ENCODE results near the gene PRRT3. TPM values are rescaled to one million over a fixed set of nuclear protein-coding genes. Genes with fewer than 3 reads are reported as not detected.

PRRT3 gene
- total and polyA plus RNA-seq, 2 of the 13 experiments (the other 11 are each of a cell fraction or from before 2014, with no cell fraction given) = 0.22 to 0.44 TPM

- 0% methylated on average over 2 of the region's 5 CpGs for WGBS (ENCODE audit: low lambda C conversion rate)
- peak overlapping the region; percentile 97 for H3K4me2 ChIP-seq (ENCODE audit: low read depth, low read length)
- POLR2A ChIA-PET = interaction anchor here (0.7 to 9.3 kb wide), 19 partner anchors 8 to 499 kb away, joined by 3 to 298 read pairs (median 5); partner anchors contain the start of genes ARPC4, CIDEC, CRELD1 and IL17RC
- H3K4me3 ChIP-seq (replicated peaks in 1 of 3; ENCODE audit: insufficient read depth in 1 of 3, low read depth in 2 of 3, low read length in 3 of 3) = peak overlapping the region; percentile 76 to 92 (median 89)
- peaks cover 5 to 7% of the 10 kb centered on the region in 2 experiments for H3K36me3 ChIP-seq (replicated peaks in 1 of 2; ENCODE audit: control insufficient read depth in 1 of 2, insufficient read depth in 2 of 2, low read length in 2 of 2)
- H2AFZ ChIP-seq (ENCODE audit: low read length) = peak overlapping the region; percentile 31
- no peak for DNase-seq (ENCODE audit: low spot score)
- in situ Hi-C loops (cut with HindIII; ENCODE audit: extremely low pct_ligation_motif_present, low pct_unique_long_range_greater_than_20kb) = no loop called here
- intact Hi-C loops (cut with micrococcal nuclease; ENCODE audit: unreplicated experiment) = loop anchor here (5.0 kb wide), 1 partner anchor 45 kb away; no protein-coding TSS in a partner anchor
- no peaks in the 10 kb centered on the region for H4K20me1 ChIP-seq (ENCODE audit: insufficient read depth, low read length)
- no peak for FAIRE-seq
- H3K27me3 ChIP-seq (ENCODE audit: control insufficient read depth in 1 of 2, insufficient read depth in 2 of 2, low read length in 2 of 2) = no peaks in the 10 kb centered on the region; a peak in 1 of 5 replicates
- CTCF ChIA-PET (ENCODE audit: low intra/inter-chr PET ratio, low total read pairs) = no interaction called here
- peaks cover 15% of the 10 kb centered on the region for H3K79me2 ChIP-seq (ENCODE audit: insufficient read depth, low read length)
- H3K9me3 ChIP-seq (ENCODE audit: low read length) = no peaks in the 10 kb centered on the region
- H3K27ac ChIP-seq (ENCODE audit: extremely low read length, insufficient read depth, low read length) = peak overlapping the region; percentile 92
- peak overlapping the region; percentile 83 for H3K9ac ChIP-seq (ENCODE audit: insufficient read depth, low read depth, low read length)
- ATAC-seq = peak; percentile 9
- H3K4me1 ChIP-seq (ENCODE audit: insufficient read depth, low read length) = peaks cover 76% of the 10 kb centered on the region
- BruUV-seq (replicated peaks) = TSS peak; percentile 78
- TF ChIP-seq U2AF2 (IDR thresholded peaks at IDR 0.05; ENCODE audit: low read depth, low read length) (no peak), PAX8 (CRISPR knock-in tag; IDR thresholded peaks at IDR 0.05; ENCODE audit: borderline replicate concordance) (no peak), ZNF567 (CRISPR knock-in tag; IDR thresholded peaks at IDR 0.05; ENCODE audit: borderline replicate concordance) (0 out of 2 replicates have a peak, but pooled peaks have one; percentile 1), JUND (CRISPR knock-in tag; IDR thresholded peaks at IDR 0.05) (no peak), ZNF362 (CRISPR knock-in tag; IDR thresholded peaks at IDR 0.05; ENCODE audit: borderline replicate concordance) (peak; percentile 8), STAT6 (CRISPR knock-in tag; IDR thresholded peaks at IDR 0.05; ENCODE audit: borderline replicate concordance) (0 out of 2 replicates have a peak, but pooled peaks have one; percentile 11), ARNTL (CRISPR knock-in tag; IDR thresholded peaks at IDR 0.05) (no peak), CREB3 (CRISPR knock-in tag; IDR thresholded peaks at IDR 0.05) (no peak), RCOR2 (CRISPR knock-in tag; IDR thresholded peaks at IDR 0.05) (peak; percentile 7; the same call in 1 of the 2 replicates), E2F5 (CRISPR knock-in tag; conservative IDR thresholded peaks at IDR 0.05) (no peak), KMT2A (CRISPR knock-in tag; IDR thresholded peaks at IDR 0.05) (0 out of 2 replicates have a peak, but pooled peaks have one; percentile 5), MEIS2 (CRISPR knock-in tag; IDR thresholded peaks at IDR 0.05) (no peak), KDM3A (CRISPR knock-in tag; IDR thresholded peaks at IDR 0.05; ENCODE audit: low read depth) (no peak), GABPA (IDR thresholded peaks at IDR 0.05; ENCODE audit: low read depth, low read length) (no peak), GABPA (CRISPR knock-in tag; IDR thresholded peaks at IDR 0.05; ENCODE audit: low read depth) (peak; percentile 68), TFAP4 (IDR thresholded peaks at IDR 0.05; ENCODE audit: borderline replicate concordance, low read depth) (peak; percentile 71), NFYC (CRISPR knock-in tag; IDR thresholded peaks at IDR 0.05) (no peak), SIX1 (CRISPR knock-in tag; IDR thresholded peaks at IDR 0.05; ENCODE audit: borderline replicate concordance) (no peak), ZNF547 (CRISPR knock-in tag; IDR thresholded peaks at IDR 0.05) (no peak)
Measured at GRCh38 chr3:9901967-9902366, 50.2 kb downstream of the PRRT3 start.

All from HepG2 (cell line).